Gastrocnemius medialis (tissue), 4 donors: ENCODE measurements around the gene C2CD5.

Source experiments
- POLR2A ChIP-seq, 2 donors: fragments of 450-650 bp; IDR thresholded peaks; one replicate each; pipeline ENCODE4 v1.6.1; 2017; ENCODE audit warnings: antibody characterized with exemption in 2 of 2, mild to moderate bottlenecking in 2 of 2, moderate library complexity in 2 of 2
- TF ChIP-seq, protein P1 (sequence below), 5 experiments: fragments of 450-650 bp in 3 of 5; fragments of 200-600 bp in 2 of 5; sonication (generic) in 2 of 5; IDR thresholded peaks in 4 of 5; conservative IDR thresholded peaks in 1 of 5; 1 replicate in 4 of 5; 2 replicates in 1 of 5; pipeline ENCODE4 v1.5.1; 2016 to 2019; ENCODE audit warnings: antibody characterized with exemption in 5 of 5, mild to moderate bottlenecking in 3 of 5, moderate library complexity in 3 of 5

DNA sequence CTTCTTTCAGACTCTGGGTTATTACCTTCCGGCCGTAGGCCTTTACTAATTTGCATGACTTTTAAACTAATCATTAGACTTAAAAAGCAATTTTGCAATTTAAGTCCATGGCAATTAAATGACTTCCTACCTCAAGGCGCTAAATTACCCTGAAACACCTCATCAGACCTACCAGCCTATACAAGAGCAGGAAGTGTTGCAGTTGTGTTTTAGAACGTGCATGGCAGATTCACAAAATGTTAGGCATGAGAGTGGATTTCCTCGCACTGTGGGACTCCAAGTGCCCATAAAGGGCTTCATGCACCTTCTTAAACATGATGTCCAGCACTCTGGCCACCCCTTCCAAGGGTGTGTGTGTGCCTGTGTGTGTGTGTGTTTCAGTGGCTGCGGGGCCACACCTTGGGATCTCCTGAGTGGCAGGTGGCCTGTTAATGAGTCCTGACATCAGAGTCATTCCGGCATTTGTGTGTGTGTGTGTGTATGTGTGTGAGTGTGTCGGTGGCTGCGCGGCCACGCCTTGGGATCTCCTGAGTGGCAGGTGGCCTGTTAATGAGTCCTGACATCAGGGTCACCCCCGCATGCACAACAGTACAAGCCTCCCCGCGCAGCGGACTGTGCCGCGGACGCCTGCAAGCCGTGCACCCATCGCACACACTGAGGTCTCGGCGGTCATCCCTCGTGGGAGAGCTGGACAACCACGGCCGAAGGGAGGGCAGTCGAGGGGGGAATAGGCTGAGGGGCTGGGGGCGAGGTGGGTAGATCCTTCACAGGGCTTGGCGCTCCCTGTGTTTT is 900 bp downstream of the C2CD5 start:
- no peak for TF ChIP-seq POLR2A (IDR thresholded peaks at IDR 0.05)
- TF ChIP-seq, protein P1, sequence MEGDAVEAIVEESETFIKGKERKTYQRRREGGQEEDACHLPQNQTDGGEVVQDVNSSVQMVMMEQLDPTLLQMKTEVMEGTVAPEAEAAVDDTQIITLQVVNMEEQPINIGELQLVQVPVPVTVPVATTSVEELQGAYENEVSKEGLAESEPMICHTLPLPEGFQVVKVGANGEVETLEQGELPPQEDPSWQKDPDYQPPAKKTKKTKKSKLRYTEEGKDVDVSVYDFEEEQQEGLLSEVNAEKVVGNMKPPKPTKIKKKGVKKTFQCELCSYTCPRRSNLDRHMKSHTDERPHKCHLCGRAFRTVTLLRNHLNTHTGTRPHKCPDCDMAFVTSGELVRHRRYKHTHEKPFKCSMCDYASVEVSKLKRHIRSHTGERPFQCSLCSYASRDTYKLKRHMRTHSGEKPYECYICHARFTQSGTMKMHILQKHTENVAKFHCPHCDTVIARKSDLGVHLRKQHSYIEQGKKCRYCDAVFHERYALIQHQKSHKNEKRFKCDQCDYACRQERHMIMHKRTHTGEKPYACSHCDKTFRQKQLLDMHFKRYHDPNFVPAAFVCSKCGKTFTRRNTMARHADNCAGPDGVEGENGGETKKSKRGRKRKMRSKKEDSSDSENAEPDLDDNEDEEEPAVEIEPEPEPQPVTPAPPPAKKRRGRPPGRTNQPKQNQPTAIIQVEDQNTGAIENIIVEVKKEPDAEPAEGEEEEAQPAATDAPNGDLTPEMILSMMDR (IDR thresholded peaks at IDR 0.05 in 4 of 5, conservative IDR thresholded peaks at IDR 0.05 in 1 of 5), result no peak
